HG03280 (cell line): ENCODE data around the gene IYD.
"Not testable (repeated sequence)": the region's sequence is repeated elsewhere in the genome, so short reads cannot be mapped to it uniquely, and the experiment has no call there.

Experiments used
- ATAC-seq: cut with Tn5 transposase; IDR thresholded peaks from one replicate; pipeline ENCODE4 v1.9.1; 2021; ENCODE audit warnings: mild to moderate bottlenecking, moderate library complexity; ENCODE audit not compliant: unreplicated experiment

Gene IYD

GRCh38 chr6:150349546-150349945 lies 19.3 kb upstream of the IYD start:
- no peak for ATAC-seq

GRCh38 chr6:150352321-150353296 lies 16.2 kb upstream of the IYD start:
- no peak for ATAC-seq

GRCh38 chr6:150353445-150353844 lies 15.4 kb upstream of the IYD start:
- no peak for ATAC-seq

GRCh38 chr6:150354754-150355571 lies 13.8 kb upstream of the IYD start:
- ATAC-seq: no peak

GRCh38 chr6:150355932-150356331 lies 12.9 kb upstream of the IYD start:
- no peak for ATAC-seq

- ATAC-seq: no peak
These were observed 6.9 kb upstream of the IYD start for GRCh38 chr6:150361876-150362275.

- ATAC-seq: no peak
These were observed 5.1 kb upstream of the IYD start for GRCh38 chr6:150363733-150364132.

- ATAC-seq: no peak
These were observed 2.6 kb upstream of the IYD start for GRCh38 chr6:150366118-150366778.

GRCh38 chr6:150369408-150369807 lies 596 bp downstream of the IYD start:
- no peak for ATAC-seq

GRCh38 chr6:150370112-150370511 lies 1.3 kb downstream of the IYD start:
- ATAC-seq: no peak

- ATAC-seq: no peak
These were observed 2.5 kb downstream of the IYD start for GRCh38 chr6:150371356-150371755.

- ATAC-seq: no peak
These were observed 3.2 kb downstream of the IYD start for GRCh38 chr6:150372051-150372450.

- no peak for ATAC-seq
These were observed 4.5 kb downstream of the IYD start for GRCh38 chr6:150373260-150373701.

- ATAC-seq: not testable (repeated sequence)
These were observed 5.5 kb downstream of the IYD start for GRCh38 chr6:150374346-150374745.

GRCh38 chr6:150377211-150377781 lies 8.5 kb downstream of the IYD start:
- no peak for ATAC-seq

GRCh38 chr6:150380256-150380655 lies 11.4 kb downstream of the IYD start:
- ATAC-seq: no peak

- ATAC-seq: no peak
These were observed 13.4 kb downstream of the IYD start for GRCh38 chr6:150382171-150382570.

- ATAC-seq: no peak
These were observed 22.6 kb downstream of the IYD start for GRCh38 chr6:150391414-150391813.

- no peak for ATAC-seq
These were observed 23.1 kb downstream of the IYD start for GRCh38 chr6:150391890-150392289.

- no peak for ATAC-seq
These were observed 23.8 kb downstream of the IYD start for GRCh38 chr6:150392452-150393220.
